Measurements from ENCODE around the gene U2SURP.

Gene U2SURP

GRCh38 chr3:143001369-143002082 lies at the start of gene U2SURP:
Gene U2SURP (plus strand): TSS chr3:143001570. CDS start chr3:143001629, 59 bp downstream.
- H3K4me1 ChIP-seq (ENCODE audit: control insufficient read depth, insufficient read depth, low read length): peaks cover 20% of the 10 kb centered on the region
- no peaks in the 10 kb centered on the region for H3K36me3 ChIP-seq (ENCODE audit: control insufficient read depth in 2 of 2, insufficient read depth in 2 of 2, low read length in 2 of 2)
- no peaks in the 10 kb centered on the region for H3K9me3 ChIP-seq (ENCODE audit: control insufficient read depth in 2 of 2, low read length in 2 of 2)
- peak within 1 kb of the TSS; percentile 94 for H3K27ac ChIP-seq (ENCODE audit: low read length)
- no peaks in the 10 kb centered on the region for H3K27me3 ChIP-seq (ENCODE audit: control insufficient read depth in 1 of 2, insufficient read depth in 2 of 2, low read length in 2 of 2)
- H3K9ac ChIP-seq (ENCODE audit: low read length in 2 of 2): peak within 1 kb of the TSS; percentile 97 to 99
- H3K4me3 ChIP-seq (ENCODE audit: low read length in 2 of 2): peak within 1 kb of the TSS; percentile 98 to 99

GRCh38 chr3:142951794-142952193 lies 49.6 kb upstream of the U2SURP start:
- H3K27ac ChIP-seq (ENCODE audit: low read length): no peak overlapping the region
- H3K36me3 ChIP-seq (ENCODE audit: control insufficient read depth in 2 of 2, insufficient read depth in 2 of 2, low read length in 2 of 2): no peaks in the 10 kb centered on the region
- H3K9ac ChIP-seq (ENCODE audit: low read length in 2 of 2): no peak overlapping the region
- H3K4me3 ChIP-seq (ENCODE audit: low read length in 2 of 2): no peak overlapping the region
- H3K27me3 ChIP-seq (ENCODE audit: control insufficient read depth in 1 of 2, insufficient read depth in 2 of 2, low read length in 2 of 2): peaks cover 14 to 18% of the 10 kb centered on the region in 2 donors
- H3K9me3 ChIP-seq (ENCODE audit: control insufficient read depth in 2 of 2, low read length in 2 of 2): no peaks in the 10 kb centered on the region
- H3K4me1 ChIP-seq (ENCODE audit: control insufficient read depth, insufficient read depth, low read length): no peaks in the 10 kb centered on the region

GRCh38 chr3:142952272-142953193 lies 48.8 kb upstream of the U2SURP start:
- Histone ChIP-seq H3K27ac (ENCODE audit: low read length) (no peak overlapping the region), H3K27me3 (ENCODE audit: control insufficient read depth in 1 of 2, insufficient read depth in 2 of 2, low read length in 2 of 2) (peaks cover 10 to 15% of the 10 kb centered on the region in 2 donors), H3K4me3 (ENCODE audit: low read length in 2 of 2) (no peak overlapping the region), H3K36me3 (ENCODE audit: control insufficient read depth in 2 of 2, insufficient read depth in 2 of 2, low read length in 2 of 2) (no peaks in the 10 kb centered on the region), H3K4me1 (ENCODE audit: control insufficient read depth, insufficient read depth, low read length) (no peaks in the 10 kb centered on the region), H3K9ac (ENCODE audit: low read length in 2 of 2) (no peak overlapping the region), H3K9me3 (ENCODE audit: control insufficient read depth in 2 of 2, low read length in 2 of 2) (no peaks in the 10 kb centered on the region)

GRCh38 chr3:142953443-142953842 lies 47.9 kb upstream of the U2SURP start:
- H3K4me1 ChIP-seq (ENCODE audit: control insufficient read depth, insufficient read depth, low read length): no peaks in the 10 kb centered on the region
- H3K4me3 ChIP-seq (ENCODE audit: low read length in 2 of 2): no peak overlapping the region
- H3K9me3 ChIP-seq (ENCODE audit: control insufficient read depth in 2 of 2, low read length in 2 of 2): no peaks in the 10 kb centered on the region
- H3K9ac ChIP-seq (ENCODE audit: low read length in 2 of 2): no peak overlapping the region
- no peak overlapping the region for H3K27ac ChIP-seq (ENCODE audit: low read length)
- H3K36me3 ChIP-seq (ENCODE audit: control insufficient read depth in 2 of 2, insufficient read depth in 2 of 2, low read length in 2 of 2): no peaks in the 10 kb centered on the region
- H3K27me3 ChIP-seq (ENCODE audit: control insufficient read depth in 1 of 2, insufficient read depth in 2 of 2, low read length in 2 of 2): peaks cover 3 to 13% of the 10 kb centered on the region in 2 donors

GRCh38 chr3:142958707-142959106 lies 42.7 kb upstream of the U2SURP start:
- Histone ChIP-seq H3K27ac (ENCODE audit: low read length) (no peak overlapping the region), H3K9me3 (ENCODE audit: control insufficient read depth in 2 of 2, low read length in 2 of 2) (no peaks in the 10 kb centered on the region), H3K4me1 (ENCODE audit: control insufficient read depth, insufficient read depth, low read length) (peaks cover 5% of the 10 kb centered on the region), H3K9ac (ENCODE audit: low read length in 2 of 2) (no peak overlapping the region), H3K27me3 (ENCODE audit: control insufficient read depth in 1 of 2, insufficient read depth in 2 of 2, low read length in 2 of 2) (peaks cover 21 to 25% of the 10 kb centered on the region in 2 donors), H3K4me3 (ENCODE audit: low read length in 2 of 2) (no peak overlapping the region), H3K36me3 (ENCODE audit: control insufficient read depth in 2 of 2, insufficient read depth in 2 of 2, low read length in 2 of 2) (no peaks in the 10 kb centered on the region)

GRCh38 chr3:142960322-142960850 lies 41.0 kb upstream of the U2SURP start:
- H3K9ac ChIP-seq (ENCODE audit: low read length in 2 of 2): no peak overlapping the region
- H3K9me3 ChIP-seq (ENCODE audit: control insufficient read depth in 2 of 2, low read length in 2 of 2): no peaks in the 10 kb centered on the region
- peaks cover 9% of the 10 kb centered on the region for H3K4me1 ChIP-seq (ENCODE audit: control insufficient read depth, insufficient read depth, low read length)
- no peak overlapping the region for H3K27ac ChIP-seq (ENCODE audit: low read length)
- H3K4me3 ChIP-seq (ENCODE audit: low read length in 2 of 2): no peak overlapping the region
- no peaks in the 10 kb centered on the region for H3K36me3 ChIP-seq (ENCODE audit: control insufficient read depth in 2 of 2, insufficient read depth in 2 of 2, low read length in 2 of 2)
- H3K27me3 ChIP-seq (ENCODE audit: control insufficient read depth in 1 of 2, insufficient read depth in 2 of 2, low read length in 2 of 2): peaks cover 24 to 32% of the 10 kb centered on the region in 2 donors

GRCh38 chr3:142961539-142961938 lies 39.8 kb upstream of the U2SURP start:
- no peaks in the 10 kb centered on the region for H3K36me3 ChIP-seq (ENCODE audit: control insufficient read depth in 2 of 2, insufficient read depth in 2 of 2, low read length in 2 of 2)
- no peaks in the 10 kb centered on the region for H3K9me3 ChIP-seq (ENCODE audit: control insufficient read depth in 2 of 2, low read length in 2 of 2)
- H3K27me3 ChIP-seq (ENCODE audit: control insufficient read depth in 1 of 2, insufficient read depth in 2 of 2, low read length in 2 of 2): peaks cover 24 to 32% of the 10 kb centered on the region in 2 donors
- no peak overlapping the region for H3K9ac ChIP-seq (ENCODE audit: low read length in 2 of 2)
- H3K4me3 ChIP-seq (ENCODE audit: low read length in 2 of 2): no peak overlapping the region
- H3K4me1 ChIP-seq (ENCODE audit: control insufficient read depth, insufficient read depth, low read length): peaks cover 9% of the 10 kb centered on the region
- H3K27ac ChIP-seq (ENCODE audit: low read length): no peak overlapping the region

- Histone ChIP-seq H3K36me3 (ENCODE audit: control insufficient read depth in 2 of 2, insufficient read depth in 2 of 2, low read length in 2 of 2) (no peaks in the 10 kb centered on the region), H3K4me1 (ENCODE audit: control insufficient read depth, insufficient read depth, low read length) (peaks cover 9% of the 10 kb centered on the region), H3K4me3 (ENCODE audit: low read length in 2 of 2) (no peak overlapping the region), H3K9ac (ENCODE audit: low read length in 2 of 2) (no peak overlapping the region), H3K27ac (ENCODE audit: low read length) (no peak overlapping the region), H3K9me3 (ENCODE audit: control insufficient read depth in 2 of 2, low read length in 2 of 2) (no peaks in the 10 kb centered on the region), H3K27me3 (ENCODE audit: control insufficient read depth in 1 of 2, insufficient read depth in 2 of 2, low read length in 2 of 2) (peaks cover 24 to 30% of the 10 kb centered on the region in 2 donors)
Measured at GRCh38 chr3:142962175-142962519, 39.2 kb upstream of the U2SURP start.

GRCh38 chr3:142962520-142963233 lies 38.7 kb upstream of the U2SURP start:
- Histone ChIP-seq H3K4me3 (ENCODE audit: low read length in 2 of 2) (peak overlapping the region in 1 of 2 donors; percentile 66), H3K27me3 (ENCODE audit: control insufficient read depth in 1 of 2, insufficient read depth in 2 of 2, low read length in 2 of 2) (peaks cover 24 to 29% of the 10 kb centered on the region in 2 donors), H3K4me1 (ENCODE audit: control insufficient read depth, insufficient read depth, low read length) (peaks cover 9% of the 10 kb centered on the region), H3K36me3 (ENCODE audit: control insufficient read depth in 2 of 2, insufficient read depth in 2 of 2, low read length in 2 of 2) (no peaks in the 10 kb centered on the region), H3K9me3 (ENCODE audit: control insufficient read depth in 2 of 2, low read length in 2 of 2) (no peaks in the 10 kb centered on the region), H3K9ac (ENCODE audit: low read length in 2 of 2) (no peak overlapping the region), H3K27ac (ENCODE audit: low read length) (no peak overlapping the region)

GRCh38 chr3:142963234-142963515 lies 38.2 kb upstream of the U2SURP start:
- Histone ChIP-seq H3K27ac (ENCODE audit: low read length) (no peak overlapping the region), H3K27me3 (ENCODE audit: control insufficient read depth in 1 of 2, insufficient read depth in 2 of 2, low read length in 2 of 2) (peaks cover 24 to 25% of the 10 kb centered on the region in 2 donors), H3K36me3 (ENCODE audit: control insufficient read depth in 2 of 2, insufficient read depth in 2 of 2, low read length in 2 of 2) (no peaks in the 10 kb centered on the region), H3K4me3 (ENCODE audit: low read length in 2 of 2) (peak overlapping the region in 1 of 2 donors; percentile 66), H3K9ac (ENCODE audit: low read length in 2 of 2) (no peak overlapping the region), H3K4me1 (ENCODE audit: control insufficient read depth, insufficient read depth, low read length) (peaks cover 9% of the 10 kb centered on the region), H3K9me3 (ENCODE audit: control insufficient read depth in 2 of 2, low read length in 2 of 2) (no peaks in the 10 kb centered on the region)

All from stomach smooth muscle (tissue), 2 donors.